ENCODE results near the gene EGFL8. TPM values are rescaled to one million over a fixed set of nuclear protein-coding genes. Genes with fewer than 3 reads are reported as not detected.
A peak's percentile ranks its signal among the peaks of the same experiment; 100 is the strongest.
"Not testable (repeated sequence)": the region's sequence is repeated elsewhere in the genome, so short reads cannot be mapped to it uniquely, and the experiment has no call there.

The EGFL8 gene
- total RNA-seq, 1 donor from 2014 or later = 7.8 TPM

GRCh38 chr6:32189069-32189741, 24.8 kb downstream of the EGFL8 start:
- intact Hi-C loops (cut with DNase I) = no loop called here
- no peak for DNase-seq (ENCODE audit: missing footprints)
- no peak for ATAC-seq

GRCh38 chr6:32189742-32190053, 25.3 kb downstream of the EGFL8 start:
- intact Hi-C loops (cut with DNase I) = loop anchor here (10.0 kb wide), 1 partner anchor 1015 kb away; the partner anchor contains the start of genes HSD17B8, RING1, RXRB and SLC39A7
- DNase-seq (ENCODE audit: missing footprints) = no peak
- no peak for ATAC-seq

- intact Hi-C loops (cut with DNase I) = loop anchor here (10.0 kb wide), 1 partner anchor 1015 kb away; the partner anchor contains the start of genes HSD17B8, RING1, RXRB and SLC39A7
- peak; percentile 93 for DNase-seq (ENCODE audit: missing footprints)
These were observed 25.9 kb downstream of the EGFL8 start, which contains the start of gene PBX2 for GRCh38 chr6:32190054-32190851. TSS of gene PBX2 (minus strand) at chr6:32190202. CDS start at chr6:32189915, 287 bp downstream.

GRCh38 chr6:32190911-32191677, 26.7 kb downstream of the EGFL8 start:
- DNase-seq (ENCODE audit: missing footprints) (no peak), ATAC-seq (no peak)
- intact Hi-C loops (cut with DNase I) = loop anchor here (10.0 kb wide), 1 partner anchor 1014 kb away; the partner anchor contains the start of genes HSD17B8, RING1, RXRB and SLC39A7

More at GRCh38 chr6:32190054-32190851, 25.9 kb downstream of the EGFL8 start, which contains the start of gene PBX2:
- peak; percentile 84 for ATAC-seq

- DNase-seq (ENCODE audit: missing footprints) = no peak
- intact Hi-C loops (cut with DNase I) = loop anchor here (10.0 kb wide), 1 partner anchor 1013 kb away; the partner anchor contains the start of genes HSD17B8, RING1, RXRB and SLC39A7
- no peak for ATAC-seq
These were observed 27.6 kb downstream of the EGFL8 start for GRCh38 chr6:32191696-32192607.

- peak; percentile 88 for DNase-seq (ENCODE audit: missing footprints)
- no peak for ATAC-seq
- intact Hi-C loops (cut with DNase I) = loop anchor here (10.0 kb wide), 1 partner anchor 1012 kb away; the partner anchor contains the start of genes HSD17B8, RING1, RXRB and SLC39A7
These were observed 28.2 kb downstream of the EGFL8 start, which contains the start of gene GPSM3 for GRCh38 chr6:32192608-32193039. TSS of gene GPSM3 (minus strand) at chr6:32192643. CDS start at chr6:32192513, 130 bp downstream.

- ATAC-seq; DNase-seq (ENCODE audit: missing footprints): not testable (repeated sequence)
- intact Hi-C loops (cut with DNase I) = loop anchor here (10.0 kb wide), 1 partner anchor 1012 kb away; the partner anchor contains the start of genes HSD17B8, RING1, RXRB and SLC39A7
These were observed 28.7 kb downstream of the EGFL8 start for GRCh38 chr6:32193096-32193495.

GRCh38 chr6:32194388-32194787, 30.0 kb downstream of the EGFL8 start:
- DNase-seq (ENCODE audit: missing footprints) (no peak), ATAC-seq (no peak)
- intact Hi-C loops (cut with DNase I) = loop anchor here (10.0 kb wide), 1 partner anchor 1010 kb away; the partner anchor contains the start of genes HSD17B8, RING1, RXRB and SLC39A7

- no peak for DNase-seq (ENCODE audit: missing footprints)
- intact Hi-C loops (cut with DNase I) = loop anchor here (1.0 to 10.0 kb wide), 4 partner anchors 17 to 1010 kb away; partner anchors contain the start of genes FKBPL, HSD17B8, RING1 and RNF5
- no peak for ATAC-seq
These were observed 30.6 kb downstream of the EGFL8 start for GRCh38 chr6:32194825-32195651.

GRCh38 chr6:32195652-32195901, 31.2 kb downstream of the EGFL8 start:
- intact Hi-C loops (cut with DNase I) = loop anchor here (1.0 to 10.0 kb wide), 4 partner anchors 17 to 1009 kb away; partner anchors contain the start of genes FKBPL, HSD17B8, RING1 and RNF5

GRCh38 chr6:32195902-32196681, 31.7 kb downstream of the EGFL8 start:
- ATAC-seq (peak; percentile 46), DNase-seq (ENCODE audit: missing footprints) (peak; percentile 96)
- intact Hi-C loops (cut with DNase I) = loop anchor here (1.0 to 10.0 kb wide), 4 partner anchors 18 to 1009 kb away; partner anchors contain the start of genes FKBPL, HSD17B8, RING1 and RNF5

More at GRCh38 chr6:32195652-32195901, 31.2 kb downstream of the EGFL8 start:
- DNase-seq (ENCODE audit: missing footprints) (peak; percentile 100), ATAC-seq (peak; percentile 92)

- DNase-seq (ENCODE audit: missing footprints) (no peak), ATAC-seq (no peak)
- intact Hi-C loops (cut with DNase I) = loop anchor here (5.0 to 10.0 kb wide), 3 partner anchors 65 to 1008 kb away; partner anchors contain the start of genes FKBPL, HSD17B8, RING1 and RXRB
These were observed 32.6 kb downstream of the EGFL8 start for GRCh38 chr6:32196682-32197616.

- DNase-seq (ENCODE audit: missing footprints) = no peak
- intact Hi-C loops (cut with DNase I) = loop anchor here (5.0 to 10.0 kb wide), 3 partner anchors 66 to 1006 kb away; partner anchors contain the start of genes FKBPL, HSD17B8, RING1 and RXRB
These were observed 33.9 kb downstream of the EGFL8 start for GRCh38 chr6:32198345-32198696.

GRCh38 chr6:32198866-32199265, 34.5 kb downstream of the EGFL8 start:
- DNase-seq (ENCODE audit: missing footprints) (no peak), ATAC-seq (no peak)
- intact Hi-C loops (cut with DNase I) = loop anchor here (5.0 to 10.0 kb wide), 3 partner anchors 67 to 1006 kb away; partner anchors contain the start of genes FKBPL, HSD17B8, RING1 and RXRB

More at GRCh38 chr6:32198345-32198696, 33.9 kb downstream of the EGFL8 start:
- ATAC-seq = no peak
